Gastrocnemius medialis (tissue), 4 donors: ENCODE results near the gene NCBP1. TPM values are rescaled to one million over a fixed set of nuclear protein-coding genes. Genes with fewer than 3 reads are reported as not detected.

ENCODE experiments used
- ATAC-seq, 2 donors: fragments of 150-250 bp; one replicate each; pipeline ENCODE4 v1.9.1; 2016
- DNase-seq, 2 donors: peaks; one replicate each; pipeline ENCODE4 v3.0.0-alpha.2; 2019
- H3K27ac ChIP-seq, 4 donors: fragments of 200-600 bp; sonication (generic); 1 replicate in 1 of 4; 2 replicates in 3 of 4; pipeline ENCODE4 v1.5.1; 2016 to 2018; ENCODE audit warnings: mild to moderate bottlenecking in 2 of 4, moderate library complexity in 1 of 4
- H3K27me3 ChIP-seq, 3 donors: fragments of 200-600 bp; sonication (generic) in 2 of 3; 1 replicate in 1 of 3; 2 replicates in 2 of 3; pipeline versions ENCODE4 v1.5.1 to v1.6.0; 2016 to 2019; ENCODE audit warnings: mild to moderate bottlenecking in 1 of 3, moderate library complexity in 1 of 3
- H3K36me3 ChIP-seq, 2 donors: fragments of 200-600 bp; sonication (generic) in 1 of 2; one replicate each; pipeline ENCODE4 v1.5.1; 2017 to 2018
- H3K4me1 ChIP-seq, 2 donors: fragments of 200-600 bp; sonication (generic) in 1 of 2; one replicate each; pipeline ENCODE4 v1.5.1; 2016 to 2017; ENCODE audit warnings: mild to moderate bottlenecking in 2 of 2
- H3K4me3 ChIP-seq, 4 donors: fragments of 200-600 bp; sonication (generic) in 3 of 4; 1 replicate in 1 of 4; 2 replicates in 3 of 4; pipeline ENCODE4 v1.5.1; 2016 to 2019; ENCODE audit warnings: mild to moderate bottlenecking in 2 of 4
- H3K9me3 ChIP-seq, 3 donors: fragments of 200-600 bp; sonication (generic) in 2 of 3; 1 replicate in 1 of 3; 2 replicates in 2 of 3; pipeline ENCODE4 v1.5.1; 2016 to 2019
- POLR2A ChIP-seq, 2 donors: fragments of 450-650 bp; IDR thresholded peaks; one replicate each; pipeline ENCODE4 v1.6.1; 2017; ENCODE audit warnings: antibody characterized with exemption in 2 of 2, mild to moderate bottlenecking in 2 of 2, moderate library complexity in 2 of 2
- in situ Hi-C, 4 donors: fragments of 200-750 bp; cut with MboI; loops; one replicate each; pipeline versions ENCODE4 v1.15.0 to v1.8.0; 2017; ENCODE audit warnings: low sequenced_read_pairs in 4 of 4
- intact Hi-C: fragments of 100-400 bp; cut with DNase I; formaldehyde crosslinking; loops from one replicate; pipeline ENCODE4 v1.15.1; 2023; ENCODE audit warnings: low total_unique reads
- total RNA-seq, 4 donors: library from RNA; depleted of rRNA; stranded (reverse); fragments of >200 nt; gene quantifications; one replicate each; pipeline versions ENCODE4 v1.1.0 to v1.2.3, GENCODE V29; 2016
- TF ChIP-seq, protein P1 (sequence below), 5 experiments: fragments of 450-650 bp in 3 of 5; fragments of 200-600 bp in 2 of 5; sonication (generic) in 2 of 5; IDR thresholded peaks in 4 of 5; conservative IDR thresholded peaks in 1 of 5; 1 replicate in 4 of 5; 2 replicates in 1 of 5; pipeline ENCODE4 v1.5.1; 2016 to 2019; ENCODE audit warnings: antibody characterized with exemption in 5 of 5, mild to moderate bottlenecking in 3 of 5, moderate library complexity in 3 of 5

The NCBP1 gene
- total RNA-seq, 4 donors from 2014 or later = 8.2 to 17.2 (median 15.7) TPM

DNA sequence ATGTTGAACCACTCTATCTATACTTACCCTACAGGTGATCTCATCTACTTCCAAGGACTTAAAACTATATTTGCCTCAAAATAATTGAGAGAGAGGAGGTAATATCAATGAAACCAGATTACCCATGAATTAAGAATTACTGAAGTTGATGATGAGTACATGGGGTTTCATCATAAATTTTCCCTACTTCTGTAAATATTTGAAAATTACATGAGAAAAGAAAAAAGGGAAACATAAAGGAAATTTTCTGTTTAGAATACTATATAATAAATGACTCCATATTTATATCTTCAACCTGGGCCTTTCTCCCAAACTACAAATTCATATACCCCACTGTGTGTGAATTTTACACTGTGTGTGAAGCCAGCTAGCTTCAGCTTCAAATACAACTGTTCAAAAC, 3.0 kb upstream of the NCBP1 start:
- Histone ChIP-seq H3K4me3 (no peak overlapping the region), H3K4me1 (peaks cover 51 to 53% of the 10 kb centered on the region in 2 donors), H3K36me3 (peaks cover 0 to under 1% of the 10 kb centered on the region in 2 donors), H3K9me3 (no peaks in the 10 kb centered on the region), H3K27me3 (no peaks in the 10 kb centered on the region), H3K27ac (peak overlapping the region in 1 of 4 donors; percentile 91)
- TF ChIP-seq, protein P1, sequence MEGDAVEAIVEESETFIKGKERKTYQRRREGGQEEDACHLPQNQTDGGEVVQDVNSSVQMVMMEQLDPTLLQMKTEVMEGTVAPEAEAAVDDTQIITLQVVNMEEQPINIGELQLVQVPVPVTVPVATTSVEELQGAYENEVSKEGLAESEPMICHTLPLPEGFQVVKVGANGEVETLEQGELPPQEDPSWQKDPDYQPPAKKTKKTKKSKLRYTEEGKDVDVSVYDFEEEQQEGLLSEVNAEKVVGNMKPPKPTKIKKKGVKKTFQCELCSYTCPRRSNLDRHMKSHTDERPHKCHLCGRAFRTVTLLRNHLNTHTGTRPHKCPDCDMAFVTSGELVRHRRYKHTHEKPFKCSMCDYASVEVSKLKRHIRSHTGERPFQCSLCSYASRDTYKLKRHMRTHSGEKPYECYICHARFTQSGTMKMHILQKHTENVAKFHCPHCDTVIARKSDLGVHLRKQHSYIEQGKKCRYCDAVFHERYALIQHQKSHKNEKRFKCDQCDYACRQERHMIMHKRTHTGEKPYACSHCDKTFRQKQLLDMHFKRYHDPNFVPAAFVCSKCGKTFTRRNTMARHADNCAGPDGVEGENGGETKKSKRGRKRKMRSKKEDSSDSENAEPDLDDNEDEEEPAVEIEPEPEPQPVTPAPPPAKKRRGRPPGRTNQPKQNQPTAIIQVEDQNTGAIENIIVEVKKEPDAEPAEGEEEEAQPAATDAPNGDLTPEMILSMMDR (IDR thresholded peaks at IDR 0.05 in 4 of 5, conservative IDR thresholded peaks at IDR 0.05 in 1 of 5) = no peak
- no peak for TF ChIP-seq POLR2A (IDR thresholded peaks at IDR 0.05)
- no peak for DNase-seq
- in situ Hi-C loops = no loop called here
- ATAC-seq = no peak
- intact Hi-C loops = loop anchor here (5.0 to 10.0 kb wide), 5 partner anchors 354 to 1216 kb away; partner anchors contain the start of genes ANKS6, ANP32B, TBC1D2 and ZNF367

DNA sequence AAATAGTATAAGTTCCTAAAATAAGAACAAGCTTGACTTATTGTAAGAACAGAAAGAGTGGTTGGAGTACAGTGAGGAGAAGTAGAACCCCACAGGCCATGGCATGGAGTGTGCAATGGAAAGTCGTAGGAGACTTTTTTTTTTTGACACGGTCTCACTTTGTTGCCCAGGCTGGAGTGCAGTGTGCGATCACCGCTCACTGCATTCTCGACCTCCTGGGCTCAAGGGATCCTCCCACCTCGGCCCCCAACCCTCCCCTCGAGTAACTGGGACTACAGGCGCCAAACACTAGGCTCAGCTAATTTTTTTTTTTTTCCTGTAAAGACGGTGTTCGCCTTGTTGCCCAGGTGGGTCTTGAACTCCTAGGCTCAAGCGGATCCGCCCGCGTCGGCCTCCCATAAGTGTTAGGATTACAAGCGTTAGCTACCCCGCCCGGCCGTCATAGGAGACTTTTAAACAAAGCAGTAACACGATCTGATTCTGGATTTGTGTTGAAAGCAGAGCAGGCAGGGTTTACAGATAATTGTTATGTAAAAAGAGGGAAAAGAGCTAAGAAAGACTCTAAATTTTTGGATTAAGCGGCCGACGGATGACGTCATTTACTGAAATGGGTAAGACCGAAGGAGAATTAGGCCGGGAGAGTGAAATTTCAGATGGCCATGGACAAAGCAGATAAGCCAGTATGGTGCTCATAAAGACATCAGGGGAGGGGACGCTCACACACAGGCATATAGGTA, 1.2 kb upstream of the NCBP1 start:
- intact Hi-C loops = loop anchor here (2.0 to 10.0 kb wide), 6 partner anchors 64 to 1218 kb away; partner anchors contain the start of genes ANKS6, ANP32B, TBC1D2 and XPA
- in situ Hi-C loops = no loop called here
- Histone ChIP-seq H3K9me3 (no peaks in the 10 kb centered on the region), H3K4me3 (peak overlapping the region; percentile 86 to 92 (median 88)), H3K27ac (peak overlapping the region; percentile 91 to 99 (median 98)), H3K4me1 (peaks cover 50 to 56% of the 10 kb centered on the region in 2 donors), H3K27me3 (no peaks in the 10 kb centered on the region), H3K36me3 (no peaks in the 10 kb centered on the region)
- DNase-seq = peak; percentile 29 to 55
- peak; percentile 16 to 42 for ATAC-seq
- TF ChIP-seq, protein P1 (IDR thresholded peaks at IDR 0.05 in 4 of 5, conservative IDR thresholded peaks at IDR 0.05 in 1 of 5) = no peak
- TF ChIP-seq POLR2A (IDR thresholded peaks at IDR 0.05) = no peak

DNA sequence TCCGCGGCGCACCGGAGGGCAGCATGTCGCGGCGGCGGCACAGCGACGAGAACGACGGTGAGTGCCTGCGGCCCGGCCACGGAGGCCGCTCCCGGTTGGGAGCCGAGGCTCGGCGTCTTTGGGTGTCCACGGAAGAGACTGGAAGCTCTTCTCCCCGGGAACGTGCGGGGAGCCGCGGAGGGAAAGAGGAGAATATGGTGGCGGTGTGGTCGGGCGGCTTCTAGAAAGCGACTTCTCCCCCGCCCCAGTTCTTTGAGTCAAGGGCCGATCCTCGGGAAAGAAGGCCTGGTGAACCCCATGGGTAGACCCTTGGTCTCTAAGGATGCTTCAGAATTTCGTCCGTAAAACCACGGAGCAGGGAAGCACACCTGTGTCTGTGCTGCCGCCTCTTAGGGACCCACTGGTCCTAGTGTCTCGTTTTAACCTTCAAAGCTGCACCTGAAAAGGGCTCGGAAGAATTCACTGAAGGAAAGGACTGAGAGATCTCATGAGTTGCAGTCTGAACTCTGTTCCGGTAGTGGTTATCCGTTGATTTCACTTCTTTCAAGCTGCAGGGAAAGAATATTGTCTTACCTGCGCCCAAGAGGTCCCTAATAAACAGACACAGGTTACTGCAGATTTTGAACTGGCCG, 354 bp downstream of the NCBP1 start:
- no peak for TF ChIP-seq POLR2A (IDR thresholded peaks at IDR 0.05)
- TF ChIP-seq, protein P1 (IDR thresholded peaks at IDR 0.05 in 4 of 5, conservative IDR thresholded peaks at IDR 0.05 in 1 of 5) = no peak
- intact Hi-C loops = loop anchor here (2.0 to 10.0 kb wide), 6 partner anchors 63 to 1219 kb away; partner anchors contain the start of genes ANKS6, ANP32B, TBC1D2 and XPA
- Histone ChIP-seq H3K27ac (peak overlapping the region; percentile 91 to 99 (median 98)), H3K4me1 (peaks cover 56 to 60% of the 10 kb centered on the region in 2 donors), H3K9me3 (no peaks in the 10 kb centered on the region), H3K4me3 (peak overlapping the region; percentile 86 to 92 (median 88)), H3K36me3 (no peaks in the 10 kb centered on the region), H3K27me3 (no peaks in the 10 kb centered on the region)
- no peak for DNase-seq
- in situ Hi-C loops = no loop called here
- peak; percentile 7 to 8 for ATAC-seq

DNA sequence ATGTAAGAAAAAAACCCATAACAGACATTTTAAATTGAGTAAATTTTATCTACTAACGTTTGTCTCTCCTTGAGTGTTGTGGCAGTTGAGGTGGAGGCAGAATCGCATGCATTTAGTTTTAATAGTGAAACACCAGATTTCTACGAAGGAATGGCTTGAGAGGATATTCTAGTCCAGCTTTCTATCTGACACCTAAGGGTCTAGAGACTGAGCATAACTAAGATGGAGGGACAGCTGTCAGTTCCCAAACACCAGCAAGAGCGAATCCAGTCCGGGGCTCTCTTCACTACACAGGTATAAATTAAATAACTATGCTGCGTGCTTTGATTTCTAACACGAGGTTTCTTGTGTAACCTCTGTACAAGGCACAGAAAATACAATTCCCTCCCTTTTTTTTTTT, 1.4 kb downstream of the NCBP1 start:
- DNase-seq (no peak), ATAC-seq (no peak)
- no peaks in the 10 kb centered on the region for H3K27me3 ChIP-seq
- intact Hi-C loops (loop anchor here (10.0 kb wide), 4 partner anchors 350 to 1220 kb away; partner anchors contain the start of genes ANKS6, ANP32B, ZNF367 and ZNF782), in situ Hi-C loops (no loop called here)
- no peaks in the 10 kb centered on the region for H3K9me3 ChIP-seq
- H3K4me1 ChIP-seq = peaks cover 56 to 69% of the 10 kb centered on the region in 2 donors
- TF ChIP-seq POLR2A (IDR thresholded peaks at IDR 0.05) = no peak
- TF ChIP-seq, protein P1 (IDR thresholded peaks at IDR 0.05 in 4 of 5, conservative IDR thresholded peaks at IDR 0.05 in 1 of 5) = no peak
- no peaks in the 10 kb centered on the region for H3K36me3 ChIP-seq
- peak overlapping the region; percentile 91 to 99 (median 98) for H3K27ac ChIP-seq
- peak overlapping the region in 2 of 4 donors; percentile 86 to 92 for H3K4me3 ChIP-seq
